Uterus (tissue), 4 donors: ENCODE data around the gene GNGT2. TPM values are rescaled to one million over a fixed set of nuclear protein-coding genes. Genes with fewer than 3 reads are reported as not detected.

Source experiments
- DNase-seq, 2 donors: peaks; one replicate each; pipeline ENCODE4 v3.0.0-alpha.2; 2019 to 2020
- H3K27ac ChIP-seq, 2 donors: fragments of 200-600 bp; sonication (generic); 1 replicate in 1 of 2; 2 replicates in 1 of 2; pipeline ENCODE4 v1.5.1; 2016 to 2018
- H3K27me3 ChIP-seq, 2 donors: fragments of 200-600 bp; sonication (generic); one replicate each; pipeline ENCODE4 v1.5.1; 2018 to 2019; ENCODE audit warnings: control low read depth in 1 of 2
- H3K36me3 ChIP-seq, 2 donors: fragments of 200-600 bp; sonication (generic); one replicate each; pipeline ENCODE4 v1.5.1; 2019; ENCODE audit warnings: control low read depth in 1 of 2
- H3K4me1 ChIP-seq, 2 donors: fragments of 200-600 bp; sonication (generic); one replicate each; pipeline ENCODE4 v1.5.1; 2018 to 2019; ENCODE audit warnings: control low read depth in 1 of 2
- H3K4me3 ChIP-seq, 2 donors: fragments of 200-600 bp; sonication (generic); 1 replicate in 1 of 2; 2 replicates in 1 of 2; pipeline ENCODE4 v1.5.1; 2018 to 2019; ENCODE audit warnings: mild to moderate bottlenecking in 1 of 2
- H3K9me3 ChIP-seq, 2 donors: fragments of 200-600 bp; sonication (generic); one replicate each; pipeline ENCODE4 v1.5.1; 2019; ENCODE audit warnings: control low read depth in 1 of 2
- CTCF ChIP-seq, 4 experiments: fragments of 200-600 bp in 2 of 4; fragments of 450-650 bp in 2 of 4; sonication (generic) in 2 of 4; IDR thresholded peaks; one replicate each; pipeline ENCODE4 v1.5.1; 2016 to 2019; ENCODE audit warnings: antibody characterized with exemption in 4 of 4, mild to moderate bottlenecking in 2 of 4, moderate library complexity in 1 of 4
- POLR2A ChIP-seq, 2 donors: fragments of 450-650 bp; IDR thresholded peaks; one replicate each; pipeline ENCODE4 v1.6.1; 2016; ENCODE audit warnings: antibody characterized with exemption in 2 of 2, mild to moderate bottlenecking in 1 of 2, moderate library complexity in 1 of 2
- intact Hi-C: fragments of 100-400 bp; cut with DNase I; formaldehyde crosslinking; loops from one replicate; pipeline ENCODE4 v1.15.1; 2023; ENCODE audit warnings: low total_unique reads
- total RNA-seq, 4 donors: library from RNA; depleted of rRNA in 3 of 4; stranded (reverse); fragments of >200 nt in 3 of 4; gene quantifications; one replicate each; pipeline versions ENCODE4 v1.1.0 to v1.2.4, GENCODE V29; 2014 to 2023
- donor health status: DM: yes; HTN: yes; CAD: no.

The GNGT2 gene
- total RNA-seq, 4 donors from 2014 or later: 5.5 to 6.7 TPM; not detected in 2

GRCh38 chr17:49242813-49243212, 32.4 kb upstream of the GNGT2 start:
- TF ChIP-seq POLR2A (IDR thresholded peaks at IDR 0.05) (no peak), CTCF (IDR thresholded peaks at IDR 0.05) (no peak)
- Histone ChIP-seq H3K27ac (no peak overlapping the region), H3K4me3 (no peak overlapping the region), H3K4me1 (no peaks in the 10 kb centered on the region), H3K27me3 (no peaks in the 10 kb centered on the region), H3K9me3 (no peaks in the 10 kb centered on the region), H3K36me3 (no peaks in the 10 kb centered on the region)
- intact Hi-C loops: no loop called here
- DNase-seq: no peak

GRCh38 chr17:49241692-49242397, 31.5 kb upstream of the GNGT2 start:
- Histone ChIP-seq H3K4me3 (no peak overlapping the region), H3K27ac (no peak overlapping the region), H3K9me3 (no peaks in the 10 kb centered on the region), H3K36me3 (no peaks in the 10 kb centered on the region), H3K4me1 (no peaks in the 10 kb centered on the region), H3K27me3 (no peaks in the 10 kb centered on the region)
- no peak for DNase-seq
- TF ChIP-seq POLR2A (IDR thresholded peaks at IDR 0.05) (no peak), CTCF (IDR thresholded peaks at IDR 0.05) (no peak)
- intact Hi-C loops: no loop called here

GRCh38 chr17:49241040-49241439, 30.7 kb upstream of the GNGT2 start:
- H3K27me3 ChIP-seq: no peaks in the 10 kb centered on the region
- H3K36me3 ChIP-seq: no peaks in the 10 kb centered on the region
- no peak overlapping the region for H3K4me3 ChIP-seq
- no peak for DNase-seq
- H3K4me1 ChIP-seq: no peaks in the 10 kb centered on the region
- intact Hi-C loops: no loop called here
- no peak for TF ChIP-seq POLR2A (IDR thresholded peaks at IDR 0.05)
- H3K27ac ChIP-seq: no peak overlapping the region
- no peaks in the 10 kb centered on the region for H3K9me3 ChIP-seq

GRCh38 chr17:49240619-49241018, 30.2 kb upstream of the GNGT2 start:
- Histone ChIP-seq H3K27ac (no peak overlapping the region), H3K27me3 (no peaks in the 10 kb centered on the region), H3K36me3 (no peaks in the 10 kb centered on the region), H3K4me3 (no peak overlapping the region), H3K4me1 (no peaks in the 10 kb centered on the region), H3K9me3 (no peaks in the 10 kb centered on the region)
- TF ChIP-seq POLR2A (IDR thresholded peaks at IDR 0.05): no peak
- TF ChIP-seq CTCF (IDR thresholded peaks at IDR 0.05): no peak
- no peak for DNase-seq
- intact Hi-C loops: no loop called here

- Histone ChIP-seq H3K4me3 (no peak overlapping the region), H3K4me1 (no peaks in the 10 kb centered on the region), H3K27ac (no peak overlapping the region), H3K27me3 (no peaks in the 10 kb centered on the region), H3K36me3 (no peaks in the 10 kb centered on the region), H3K9me3 (no peaks in the 10 kb centered on the region)
- DNase-seq: no peak
- intact Hi-C loops: no loop called here
- TF ChIP-seq CTCF (IDR thresholded peaks at IDR 0.05) (no peak), POLR2A (IDR thresholded peaks at IDR 0.05) (no peak)
Observed at GRCh38 chr17:49239963-49240362, 29.6 kb upstream of the GNGT2 start.

- Histone ChIP-seq H3K27me3 (no peaks in the 10 kb centered on the region), H3K36me3 (no peaks in the 10 kb centered on the region), H3K4me1 (no peaks in the 10 kb centered on the region), H3K27ac (no peak overlapping the region), H3K9me3 (no peaks in the 10 kb centered on the region), H3K4me3 (no peak overlapping the region)
- intact Hi-C loops: no loop called here
- no peak for DNase-seq
- TF ChIP-seq POLR2A (IDR thresholded peaks at IDR 0.05): no peak
- TF ChIP-seq CTCF (IDR thresholded peaks at IDR 0.05): no peak
Observed at GRCh38 chr17:49235896-49236295, 25.5 kb upstream of the GNGT2 start.
